ENCODE results near the gene SPC25.
"Not testable (repeated sequence)": the region's sequence is repeated elsewhere in the genome, so short reads cannot be mapped to it uniquely, and the experiment has no call there.

Gene SPC25

DNA sequence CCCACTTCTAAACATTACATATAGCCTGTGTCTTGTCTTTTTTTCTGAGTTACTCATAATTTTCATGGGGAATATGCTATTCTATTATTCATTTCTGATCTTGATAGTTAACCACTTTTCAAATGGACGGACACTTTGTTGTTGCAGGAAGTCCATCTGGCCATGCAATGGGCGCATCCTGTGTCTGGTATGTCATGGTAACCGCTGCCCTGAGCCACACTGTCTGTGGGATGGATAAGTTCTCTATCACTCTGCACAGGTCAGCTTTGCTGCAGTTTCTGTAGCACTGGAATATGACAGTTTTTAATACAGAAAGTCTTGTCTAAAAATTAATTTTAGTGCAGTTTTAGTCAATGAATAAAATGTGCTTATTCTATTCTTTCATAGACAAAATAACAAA is 14.1 kb upstream of the SPC25 start:
- DNase-seq (ENCODE audit: low read depth in 1 of 2, low spot score in 1 of 2): no peak

DNA sequence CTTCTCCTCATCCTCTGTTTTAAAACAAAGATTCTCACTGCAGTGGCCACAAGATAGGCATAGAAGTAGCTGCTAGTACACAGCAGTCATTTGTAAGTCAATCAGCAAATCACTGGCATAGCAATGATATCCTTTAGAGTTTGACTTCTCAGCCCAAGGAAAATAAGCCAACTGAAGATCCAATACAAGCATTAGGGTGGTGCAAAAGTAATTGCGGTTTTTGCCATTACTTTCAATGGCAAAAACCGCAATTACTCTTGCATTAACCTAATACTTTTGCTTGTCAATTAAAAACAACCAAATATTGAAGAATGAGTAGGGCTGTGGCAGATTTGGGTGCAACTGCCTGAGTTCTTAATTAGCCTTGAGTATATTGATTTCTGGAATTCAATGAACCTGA is 13.7 kb upstream of the SPC25 start:
- no peak for DNase-seq (ENCODE audit: low read depth in 1 of 2, low spot score in 1 of 2)

- DNase-seq (ENCODE audit: low read depth in 1 of 2, low spot score in 1 of 2): no peak
Measured at GRCh38 chr2:168901003-168901402, 10.8 kb upstream of the SPC25 start, which contains the start of gene G6PC2. G6PC2 (plus strand) TSS chr2:168901291; CDS start chr2:168901332, 41 bp downstream.

DNA sequence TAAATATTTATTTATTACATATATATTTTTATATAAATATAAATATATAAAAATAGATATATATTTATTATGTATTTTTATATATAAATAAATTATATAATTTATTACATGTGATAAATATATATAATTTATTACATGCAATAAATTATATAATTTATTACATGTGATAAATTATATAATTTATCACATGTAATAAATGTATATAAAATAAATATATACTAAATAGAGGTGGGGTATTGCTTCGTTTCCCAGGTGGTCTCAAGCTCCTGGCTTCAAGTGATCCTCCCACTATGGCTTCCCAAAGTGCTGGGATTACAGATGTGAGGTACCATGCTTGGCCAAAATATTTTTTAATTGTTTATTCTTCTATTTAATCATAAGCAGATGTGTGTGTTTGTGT is 7.2 kb upstream of the SPC25 start:
- no peak for DNase-seq (ENCODE audit: low read depth in 1 of 2, low spot score in 1 of 2)

GRCh38 chr2:168896783-168897182 is 6.6 kb upstream of the SPC25 start:
- DNase-seq (ENCODE audit: low read depth in 1 of 2, low spot score in 1 of 2): no peak

DNA sequence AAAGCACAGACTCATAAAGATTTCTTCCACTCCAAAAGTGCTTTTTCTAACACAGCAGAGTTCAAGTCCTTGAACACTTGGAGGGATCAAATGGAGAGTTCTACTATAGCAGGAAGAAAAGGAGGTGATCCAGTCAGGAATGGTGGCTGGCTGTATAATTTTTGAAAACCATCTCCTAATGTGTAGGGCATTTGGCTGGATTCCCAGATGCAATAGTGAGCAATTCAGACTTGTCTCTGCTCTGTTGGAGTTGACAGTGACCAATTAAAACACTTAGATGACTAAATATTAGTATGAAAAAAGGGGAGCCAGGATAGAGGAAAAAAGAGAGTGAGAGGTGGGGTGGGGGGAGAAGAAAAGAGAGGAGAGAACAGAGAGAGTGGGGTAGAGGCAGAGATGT is 5.5 kb upstream of the SPC25 start:
- DNase-seq (ENCODE audit: low read depth in 1 of 2, low spot score in 1 of 2): no peak

- no peak for DNase-seq (ENCODE audit: low read depth in 1 of 2, low spot score in 1 of 2)
Measured at GRCh38 chr2:168894720-168895119, 4.5 kb upstream of the SPC25 start.

DNA sequence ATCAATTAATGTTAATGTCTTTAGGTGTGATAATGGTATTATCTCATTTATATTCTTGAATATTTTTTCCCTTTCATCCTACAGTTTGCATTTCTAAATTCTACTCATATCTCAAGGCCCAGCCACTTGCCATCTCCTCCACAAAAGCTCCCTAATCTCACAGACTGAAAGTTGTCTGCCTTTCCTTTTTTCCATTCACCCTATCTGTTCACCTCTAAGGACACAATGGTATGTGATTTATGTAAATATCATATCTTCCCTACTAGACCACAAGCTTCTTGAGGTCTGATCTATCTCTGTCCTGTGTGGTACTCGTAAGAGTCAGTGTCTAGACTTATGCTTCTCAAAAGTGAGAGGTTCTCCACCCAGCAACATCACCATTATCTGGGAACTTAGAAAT is 3.9 kb upstream of the SPC25 start:
- no peak for DNase-seq (ENCODE audit: low read depth in 1 of 2, low spot score in 1 of 2)

DNA sequence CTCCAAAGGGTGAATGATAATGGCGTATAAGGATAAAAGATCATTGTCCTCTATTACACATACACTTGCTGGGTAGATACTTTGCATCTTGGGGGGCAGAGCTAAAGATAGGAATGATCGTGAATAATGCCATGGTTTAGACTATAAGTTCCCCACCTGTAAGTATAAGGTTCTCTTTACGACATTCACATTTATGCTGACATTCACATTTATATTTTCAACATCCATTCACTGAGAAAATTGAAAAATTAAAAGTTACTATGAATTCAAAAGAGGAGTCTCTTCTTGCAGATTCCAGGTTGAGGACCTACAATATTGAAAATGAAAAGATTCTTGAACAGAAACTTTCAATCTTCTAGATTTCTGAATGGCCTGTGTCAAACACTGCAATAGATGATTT is 2.1 kb upstream of the SPC25 start:
- DNase-seq (ENCODE audit: low read depth in 1 of 2, low spot score in 1 of 2): no peak

GRCh38 chr2:168889635-168890005 is 610 bp downstream of the SPC25 start:
- DNase-seq (ENCODE audit: low read depth in 1 of 2, low spot score in 1 of 2): no peak

DNA sequence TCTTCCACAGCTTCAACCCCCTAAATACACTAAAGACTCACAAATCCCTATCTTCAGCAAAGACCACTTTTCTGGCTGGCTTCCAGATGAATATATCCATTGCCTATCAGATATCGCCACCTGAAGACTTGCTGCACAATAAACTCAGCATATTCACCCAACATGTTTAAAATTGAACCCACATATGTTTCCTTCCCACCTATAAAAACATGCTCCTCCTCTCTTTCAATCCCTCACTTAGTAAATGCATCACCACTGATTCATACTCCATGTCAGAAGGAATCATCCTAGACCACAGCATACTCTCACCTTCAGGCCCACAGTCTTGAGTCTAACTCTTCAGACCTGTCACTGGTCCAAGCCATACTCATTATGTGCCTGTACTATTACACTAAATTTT is 5.3 kb downstream of the SPC25 start:
- no peak for DNase-seq (ENCODE audit: low read depth in 1 of 2, low spot score in 1 of 2)

DNA sequence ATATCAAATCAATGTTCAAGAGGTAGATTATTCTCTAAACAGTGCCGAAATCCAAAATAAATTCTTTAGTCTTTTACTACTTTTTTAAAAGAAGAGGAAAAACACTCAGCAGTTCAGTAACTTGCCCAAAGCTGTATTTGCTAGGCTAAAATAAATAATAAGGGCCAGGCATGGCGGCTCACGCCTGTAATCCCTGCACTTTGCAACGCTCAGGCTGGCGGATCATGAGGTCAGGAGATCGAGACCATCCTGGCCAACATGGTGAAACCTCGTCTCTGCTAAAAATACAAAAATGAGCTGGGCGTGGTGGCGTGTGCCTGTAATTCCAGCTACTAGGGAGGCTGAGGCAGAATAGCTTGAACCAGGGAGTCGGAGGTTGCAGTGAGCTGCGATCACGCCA is 8.1 kb downstream of the SPC25 start:
- DNase-seq (ENCODE audit: low read depth in 1 of 2, low spot score in 1 of 2): not testable (repeated sequence)

- no peak for DNase-seq (ENCODE audit: low read depth in 1 of 2, low spot score in 1 of 2)
Measured at GRCh38 chr2:168874368-168875054, 15.7 kb downstream of the SPC25 start.

DNA sequence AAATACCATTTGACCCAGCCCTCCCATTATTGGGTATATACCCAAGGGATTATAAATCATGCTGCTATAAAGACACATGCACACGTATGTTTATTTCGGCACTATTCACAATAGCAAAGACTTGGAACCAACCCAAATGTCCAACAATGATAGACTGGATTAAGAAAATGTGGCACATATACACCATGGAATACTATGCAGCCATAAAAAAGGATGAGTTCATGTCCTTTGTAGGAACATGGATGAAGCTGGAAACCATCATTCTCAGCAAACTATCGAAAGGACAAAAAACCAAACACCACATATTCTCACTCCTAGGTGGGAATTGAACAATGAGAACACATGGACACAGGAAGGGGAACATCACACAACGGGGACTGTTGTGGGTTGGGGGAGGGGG is 19.4 kb downstream of the SPC25 start:
- DNase-seq (ENCODE audit: low read depth in 1 of 2, low spot score in 1 of 2): not testable (repeated sequence)

DNA sequence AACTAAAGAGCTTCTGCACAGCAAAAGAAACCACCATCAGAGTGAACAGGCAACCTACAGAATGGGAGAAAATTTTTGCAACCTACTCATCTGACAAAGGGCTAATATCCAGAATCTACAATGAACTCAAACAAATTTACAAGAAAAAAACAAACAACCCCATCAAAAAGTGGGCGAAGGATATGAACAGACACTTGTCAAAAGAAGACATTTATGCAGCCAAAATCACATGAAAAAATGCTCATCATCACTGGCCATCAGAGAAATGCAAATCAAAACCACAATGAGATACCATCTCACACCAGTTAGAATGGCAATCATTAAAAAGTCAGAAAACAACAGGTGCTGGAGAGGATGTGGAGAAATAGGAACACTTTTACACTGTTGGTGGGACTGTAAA is 19.9 kb downstream of the SPC25 start:
- not testable (repeated sequence) for DNase-seq (ENCODE audit: low read depth in 1 of 2, low spot score in 1 of 2)

DNA sequence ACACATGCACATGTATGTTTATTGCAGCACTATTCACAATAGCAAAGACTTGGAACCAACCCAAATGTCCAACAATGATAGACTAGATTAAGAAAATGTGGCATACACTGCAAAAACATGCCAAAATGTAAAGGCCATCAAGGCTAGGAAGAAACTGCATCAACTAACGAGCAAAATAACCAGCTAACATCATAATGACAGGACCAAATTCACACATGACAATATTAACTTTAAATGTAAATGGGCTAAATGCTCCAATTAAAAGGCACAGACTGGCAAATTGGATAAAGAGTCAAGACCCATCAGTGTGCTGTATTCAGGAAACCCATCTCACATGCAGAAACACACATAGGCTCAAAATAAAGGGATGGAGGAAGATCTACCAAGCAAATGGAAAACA is 23.1 kb downstream of the SPC25 start:
- not testable (repeated sequence) for DNase-seq (ENCODE audit: low read depth in 1 of 2, low spot score in 1 of 2)

DNA sequence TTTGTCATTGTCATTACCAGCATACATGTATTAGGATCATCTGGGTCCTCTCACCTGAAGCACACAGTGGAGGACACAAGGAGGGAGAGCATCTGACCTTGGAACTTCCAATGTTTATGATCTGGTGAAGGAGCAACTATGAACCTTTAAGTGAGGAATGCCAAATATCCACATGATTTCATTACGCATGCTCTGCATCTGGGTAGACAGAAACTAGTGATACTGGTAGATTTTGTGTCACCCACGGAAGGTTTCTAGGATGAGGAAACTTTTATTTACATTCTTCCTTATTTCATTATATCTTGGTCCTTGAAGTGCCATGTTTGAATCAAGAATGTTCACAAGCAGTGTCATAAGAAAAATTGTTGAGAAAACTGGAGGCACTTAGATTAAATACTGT is 32.1 kb downstream of the SPC25 start:
- DNase-seq (ENCODE audit: low read depth in 1 of 2, low spot score in 1 of 2): no peak

GRCh38 chr2:168855601-168856000 is 34.6 kb downstream of the SPC25 start:
- no peak for DNase-seq (ENCODE audit: low read depth in 1 of 2, low spot score in 1 of 2)

DNA sequence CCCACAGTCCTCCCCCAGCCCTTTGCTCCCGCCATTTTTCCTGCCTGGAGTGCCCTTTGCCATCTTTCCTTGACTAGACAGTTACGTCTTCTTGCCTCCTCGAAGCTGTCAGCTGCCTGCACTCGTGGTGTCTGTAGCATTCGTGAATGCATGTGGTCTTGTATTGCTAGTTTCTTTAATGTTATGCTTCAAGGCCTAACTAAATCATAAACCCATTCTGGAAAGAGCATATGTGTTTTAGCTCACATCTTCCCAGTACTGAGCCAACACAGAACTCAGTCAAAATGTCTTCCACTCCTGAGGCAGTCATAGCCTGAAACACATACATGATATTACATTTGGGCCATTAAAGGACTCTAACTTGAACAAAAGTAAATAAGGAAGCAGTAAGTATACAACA is 35.6 kb downstream of the SPC25 start:
- no peak for DNase-seq (ENCODE audit: low read depth in 1 of 2, low spot score in 1 of 2)

DNA sequence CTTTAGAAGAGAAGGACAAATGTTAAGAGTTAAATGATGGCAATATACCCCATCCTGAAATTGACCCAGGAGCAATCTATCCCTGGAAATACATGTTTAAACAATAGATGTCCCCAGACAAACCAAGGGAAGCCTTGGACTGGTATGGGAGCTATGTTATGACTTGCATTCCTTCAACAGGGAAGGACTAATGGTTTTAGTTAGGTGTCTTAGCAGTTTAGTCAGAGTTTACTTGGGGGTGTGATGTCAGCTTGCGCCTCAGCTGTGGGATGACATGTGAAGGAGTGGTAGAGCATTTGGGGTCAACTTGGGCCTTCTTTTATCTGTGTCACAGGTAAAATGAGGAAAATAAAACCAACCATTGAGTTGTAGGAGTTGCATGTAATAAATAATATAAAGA is 36.8 kb downstream of the SPC25 start:
- no peak for DNase-seq (ENCODE audit: low read depth in 1 of 2, low spot score in 1 of 2)

GRCh38 chr2:168852481-168852880 is 37.7 kb downstream of the SPC25 start:
- DNase-seq (ENCODE audit: low read depth in 1 of 2, low spot score in 1 of 2): no peak

- DNase-seq (ENCODE audit: low read depth in 1 of 2, low spot score in 1 of 2): no peak
Measured at GRCh38 chr2:168851674-168852320, 38.4 kb downstream of the SPC25 start.

- no peak for DNase-seq (ENCODE audit: low read depth in 1 of 2, low spot score in 1 of 2)
Measured at GRCh38 chr2:168850846-168851245, 39.4 kb downstream of the SPC25 start.

Data from activated T-helper 1 cell treated with anti-CD3 and anti-CD28 coated beads, Interleukin-2, amount 50 U/mL, for 16 hours (primary cell).